ENCODE data around the gene RPS27A. TPM values are rescaled to one million over a fixed set of nuclear protein-coding genes. Genes with fewer than 3 reads are reported as not detected.
"Not testable (repeated sequence)": the region's sequence is repeated elsewhere in the genome, so short reads cannot be mapped to it uniquely, and the experiment has no call there.

RPS27A gene
- total RNA-seq, 4 donors from 2014 or later, result 884 to 1,266 (median 965) TPM

DNA sequence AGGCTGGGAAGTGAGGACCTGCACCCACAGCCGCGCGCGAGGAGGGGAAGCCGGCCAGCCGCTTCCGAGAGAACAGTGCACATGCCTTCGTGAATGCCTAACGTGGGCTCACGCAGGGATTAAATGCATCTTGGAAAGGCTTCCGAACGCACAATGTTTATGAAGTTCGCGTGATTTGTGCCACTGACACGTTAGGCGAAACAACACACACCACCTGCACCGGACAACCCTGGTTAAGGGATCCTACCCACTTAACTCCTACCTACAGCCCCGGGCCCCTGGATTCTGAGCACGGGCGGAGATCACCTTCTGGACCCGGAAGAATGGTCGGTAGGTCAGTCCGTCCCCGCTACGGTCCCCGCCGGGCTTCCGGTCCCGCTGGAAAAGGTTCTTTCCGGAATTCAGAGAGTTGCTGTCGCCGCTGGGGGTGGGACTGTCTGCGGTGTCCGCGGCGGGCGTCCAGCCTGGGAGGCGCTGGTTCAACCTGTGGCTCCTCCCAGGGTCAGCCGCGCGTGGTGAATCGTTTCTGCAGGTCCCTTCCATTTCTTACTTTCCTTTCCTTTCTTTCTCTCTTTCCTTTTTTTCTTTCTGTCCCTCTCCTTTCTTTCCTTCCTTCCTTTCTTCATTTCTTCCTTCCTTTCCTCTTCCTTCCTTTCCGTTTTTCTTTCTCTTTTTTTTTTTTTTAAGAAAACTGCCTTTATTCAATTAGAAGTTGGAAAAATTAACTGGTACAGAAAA is 36.6 kb downstream of the RPS27A start, which contains the start of gene MTIF2:
MTIF2 (minus strand) TSS at position 325 of the 738 bp plus-strand sequence. CDS start 5,373 bp downstream, outside the sequence.
- in situ Hi-C loops (cut with MboI; ENCODE audit: low sequenced_read_pairs in 4 of 4), result no loop called here

DNA sequence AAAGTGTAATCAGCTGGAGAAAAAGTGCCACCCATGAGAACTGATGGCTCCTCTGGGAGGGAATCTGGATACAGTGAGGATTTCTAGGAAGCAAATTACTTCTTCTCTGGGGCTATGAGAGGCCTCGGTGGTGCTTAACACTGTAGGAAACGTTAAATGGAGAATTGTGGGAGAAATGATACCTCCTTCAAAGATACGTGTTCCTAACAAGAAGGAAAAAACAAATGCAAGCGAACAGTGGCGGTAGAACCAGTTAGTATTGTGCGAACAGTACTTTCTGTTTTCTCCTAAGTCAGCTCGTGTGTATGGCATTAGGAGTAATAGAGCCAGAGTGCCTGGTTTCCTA is 37.1 kb downstream of the RPS27A start:
- ATAC-seq, result peak in 1 of 2 donors; percentile 20
- Histone ChIP-seq H3K27me3 (no peaks in the 10 kb centered on the region), H3K36me3 (peaks cover 0 to 26% of the 10 kb centered on the region in 2 donors), H3K9me3 (no peaks in the 10 kb centered on the region), H3K4me1 (peaks cover 6 to 16% of the 10 kb centered on the region in 2 donors), H3K27ac (peak overlapping the region; percentile 81 to 93 (median 88)), H3K4me3 (peak overlapping the region; percentile 75 to 83 (median 79))
- no peak for DNase-seq
- in situ Hi-C loops (cut with MboI; ENCODE audit: low sequenced_read_pairs in 4 of 4) (no loop called here), intact Hi-C loops (cut with DNase I; ENCODE audit: low total_unique reads) (loop anchor here (1.0 to 5.0 kb wide), 4 partner anchors 37 to 248 kb away; partner anchors contain the start of genes CCDC88A, CFAP36, CLHC1 and RPS27A)
- no peak for TF ChIP-seq POLR2A (IDR thresholded peaks at IDR 0.05)
- TF ChIP-seq, protein P1, sequence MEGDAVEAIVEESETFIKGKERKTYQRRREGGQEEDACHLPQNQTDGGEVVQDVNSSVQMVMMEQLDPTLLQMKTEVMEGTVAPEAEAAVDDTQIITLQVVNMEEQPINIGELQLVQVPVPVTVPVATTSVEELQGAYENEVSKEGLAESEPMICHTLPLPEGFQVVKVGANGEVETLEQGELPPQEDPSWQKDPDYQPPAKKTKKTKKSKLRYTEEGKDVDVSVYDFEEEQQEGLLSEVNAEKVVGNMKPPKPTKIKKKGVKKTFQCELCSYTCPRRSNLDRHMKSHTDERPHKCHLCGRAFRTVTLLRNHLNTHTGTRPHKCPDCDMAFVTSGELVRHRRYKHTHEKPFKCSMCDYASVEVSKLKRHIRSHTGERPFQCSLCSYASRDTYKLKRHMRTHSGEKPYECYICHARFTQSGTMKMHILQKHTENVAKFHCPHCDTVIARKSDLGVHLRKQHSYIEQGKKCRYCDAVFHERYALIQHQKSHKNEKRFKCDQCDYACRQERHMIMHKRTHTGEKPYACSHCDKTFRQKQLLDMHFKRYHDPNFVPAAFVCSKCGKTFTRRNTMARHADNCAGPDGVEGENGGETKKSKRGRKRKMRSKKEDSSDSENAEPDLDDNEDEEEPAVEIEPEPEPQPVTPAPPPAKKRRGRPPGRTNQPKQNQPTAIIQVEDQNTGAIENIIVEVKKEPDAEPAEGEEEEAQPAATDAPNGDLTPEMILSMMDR (IDR thresholded peaks at IDR 0.05 in 4 of 5, conservative IDR thresholded peaks at IDR 0.05 in 1 of 5), result no peak

More for the DNA sequence above, 36.6 kb downstream of the RPS27A start, which contains the start of gene MTIF2:
- Histone ChIP-seq H3K36me3 (peaks cover 0 to 32% of the 10 kb centered on the region in 2 donors), H3K9me3 (no peaks in the 10 kb centered on the region), H3K27me3 (no peaks in the 10 kb centered on the region), H3K4me1 (peaks cover 6 to 16% of the 10 kb centered on the region in 2 donors), H3K4me3 (peak within 1 kb of the TSS; percentile 75 to 83 (median 79)), H3K27ac (peak within 1 kb of the TSS; percentile 81 to 93 (median 88))
- intact Hi-C loops (cut with DNase I; ENCODE audit: low total_unique reads), result loop anchor here (1.0 to 5.0 kb wide), 4 partner anchors 37 to 248 kb away; partner anchors contain the start of genes CCDC88A, CFAP36, CLHC1 and RPS27A
- DNase-seq, result peak; percentile 94 to 96
- ATAC-seq, result peak; percentile 98 to 99
- peak in 1 of 2 donors; percentile 57 for TF ChIP-seq POLR2A (IDR thresholded peaks at IDR 0.05)
- TF ChIP-seq, protein P1 (IDR thresholded peaks at IDR 0.05 in 4 of 5, conservative IDR thresholded peaks at IDR 0.05 in 1 of 5), result peak in 2 of 5 experiments; percentile 29 to 30

DNA sequence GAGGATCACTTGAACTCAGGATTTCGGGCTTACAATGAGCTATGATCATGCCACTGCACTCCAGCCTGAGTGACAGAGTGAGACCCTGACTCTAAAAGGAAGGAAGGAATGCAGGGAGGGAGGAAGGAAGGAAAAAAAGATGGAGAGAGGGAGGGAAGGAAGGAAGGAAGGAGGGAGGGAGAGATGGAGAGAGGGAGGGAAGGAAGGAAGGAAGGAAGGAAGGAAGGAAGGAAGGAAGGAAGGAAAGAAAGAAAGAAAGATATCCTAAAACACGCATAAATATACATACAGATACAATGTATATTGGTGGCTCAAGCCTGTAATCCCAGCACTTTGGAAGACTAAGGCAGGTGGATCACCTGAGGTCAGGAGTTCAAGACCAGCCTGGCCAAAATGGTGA is 41.9 kb downstream of the RPS27A start:
- H3K4me1 ChIP-seq; H3K4me3 ChIP-seq; H3K27me3 ChIP-seq; ATAC-seq; DNase-seq; intact Hi-C loops (cut with DNase I; ENCODE audit: low total_unique reads); H3K36me3 ChIP-seq; H3K27ac ChIP-seq; H3K9me3 ChIP-seq: not testable (repeated sequence)
- in situ Hi-C loops (cut with MboI; ENCODE audit: low sequenced_read_pairs in 4 of 4), result loop anchor here in 1 of 4 donors (10.0 kb wide), 1 partner anchor 240 kb away; the partner anchor contains the start of gene CFAP36

DNA sequence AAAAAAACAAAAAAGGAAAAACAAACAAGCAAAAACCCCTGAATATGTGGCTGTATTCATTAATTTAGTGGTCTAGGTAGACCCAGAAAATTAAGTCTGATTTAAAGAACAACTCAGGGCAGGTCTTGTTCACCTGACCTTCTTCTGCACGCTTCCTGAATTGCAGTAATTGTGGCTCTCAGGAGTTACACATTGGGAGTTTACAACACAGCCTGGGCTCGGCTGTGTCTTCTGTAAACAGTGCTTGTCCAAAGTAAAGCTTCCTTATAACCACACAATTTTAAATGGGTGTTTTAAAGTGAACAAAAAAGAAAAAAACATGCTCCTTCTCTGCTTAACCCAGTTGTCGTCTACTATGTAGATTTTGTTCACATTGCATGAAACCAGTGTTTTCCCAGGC is 44.8 kb downstream of the RPS27A start:
- no peak for DNase-seq
- Histone ChIP-seq H3K36me3 (no peaks in the 10 kb centered on the region), H3K4me3 (no peak overlapping the region), H3K27ac (no peak overlapping the region), H3K4me1 (no peaks in the 10 kb centered on the region), H3K9me3 (no peaks in the 10 kb centered on the region), H3K27me3 (no peaks in the 10 kb centered on the region)
- ATAC-seq, result no peak
- TF ChIP-seq, protein P1 (IDR thresholded peaks at IDR 0.05 in 4 of 5, conservative IDR thresholded peaks at IDR 0.05 in 1 of 5), result no peak
- TF ChIP-seq POLR2A (IDR thresholded peaks at IDR 0.05), result no peak
- in situ Hi-C loops (cut with MboI; ENCODE audit: low sequenced_read_pairs in 4 of 4), result loop anchor here in 1 of 4 donors (10.0 kb wide), 1 partner anchor 237 kb away; the partner anchor contains the start of gene CFAP36
- intact Hi-C loops (cut with DNase I; ENCODE audit: low total_unique reads), result no loop called here

DNA sequence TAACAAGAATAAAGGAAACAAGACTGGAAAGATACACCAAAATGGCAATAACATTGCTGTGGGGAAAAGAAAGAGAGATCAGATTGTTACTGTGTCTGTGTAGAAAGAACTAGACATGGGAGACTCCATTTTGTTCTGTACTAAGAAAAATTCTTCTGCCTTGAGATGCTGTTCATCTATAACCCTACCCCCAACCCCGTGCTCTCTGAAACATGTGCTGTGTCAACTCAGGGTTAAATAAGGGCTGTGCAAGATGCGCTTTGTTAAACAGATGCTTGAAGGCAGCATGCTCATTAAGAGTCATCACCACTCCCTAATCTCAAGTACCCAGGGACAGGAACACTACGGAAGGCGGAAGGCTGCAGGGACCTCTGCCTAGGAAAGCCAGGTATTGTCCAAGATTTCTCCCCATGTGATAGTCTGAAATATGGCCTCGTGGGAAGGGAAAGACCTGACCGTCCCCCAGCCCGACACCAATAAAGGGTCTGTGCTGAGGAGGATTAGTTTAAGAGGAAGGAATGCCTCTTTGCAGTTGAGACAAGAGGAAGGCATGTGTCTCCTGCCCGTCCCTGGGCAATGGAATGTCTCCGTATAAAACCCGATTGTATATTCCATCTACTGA is 46.8 kb downstream of the RPS27A start:
- in situ Hi-C loops (cut with MboI; ENCODE audit: low sequenced_read_pairs in 4 of 4), result loop anchor here in 1 of 4 donors (10.0 kb wide), 1 partner anchor 235 kb away; the partner anchor contains the start of gene CFAP36

DNA sequence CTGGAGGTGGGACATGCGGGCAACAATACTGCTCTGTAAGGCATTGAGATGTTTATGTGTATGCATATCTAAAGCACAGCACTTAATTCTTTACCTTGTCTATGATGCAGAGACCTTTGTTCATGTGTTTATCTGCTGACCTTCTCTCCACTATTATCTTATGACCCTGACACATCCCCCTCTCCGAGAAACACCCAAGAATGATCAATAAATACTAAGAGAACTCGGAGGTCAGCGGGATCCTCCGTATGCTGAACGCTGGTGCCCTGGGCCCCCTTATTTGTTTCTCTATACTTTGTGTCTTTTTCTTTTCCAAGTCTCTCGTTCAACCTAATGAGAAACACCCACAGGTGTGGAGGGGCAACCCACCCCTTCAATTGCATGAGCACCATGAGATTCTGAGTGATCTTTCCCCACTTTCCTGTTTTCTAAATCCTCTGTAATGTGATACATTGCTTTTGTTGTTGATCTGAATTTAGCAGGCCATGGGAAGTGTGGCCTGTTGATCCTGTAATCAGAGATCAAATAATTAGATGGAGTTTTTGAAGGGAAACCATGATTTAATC is 47.5 kb downstream of the RPS27A start:
- H3K36me3 ChIP-seq, DNase-seq, H3K9me3 ChIP-seq, ATAC-seq, H3K4me1 ChIP-seq, H3K27ac ChIP-seq, H3K4me3 ChIP-seq, H3K27me3 ChIP-seq: not testable (repeated sequence)
- in situ Hi-C loops (cut with MboI; ENCODE audit: low sequenced_read_pairs in 4 of 4) (loop anchor here in 1 of 4 donors (10.0 kb wide), 1 partner anchor 235 kb away; the partner anchor contains the start of gene CFAP36), intact Hi-C loops (cut with DNase I; ENCODE audit: low total_unique reads) (loop anchor here (5.0 kb wide), 1 partner anchor 137 kb away; the partner anchor contains the start of gene CCDC88A)

More for the DNA sequence above, 46.8 kb downstream of the RPS27A start:
- H3K4me1 ChIP-seq; H3K36me3 ChIP-seq; H3K27me3 ChIP-seq; ATAC-seq; DNase-seq; H3K9me3 ChIP-seq; H3K4me3 ChIP-seq; intact Hi-C loops (cut with DNase I; ENCODE audit: low total_unique reads); H3K27ac ChIP-seq: not testable (repeated sequence)

DNA sequence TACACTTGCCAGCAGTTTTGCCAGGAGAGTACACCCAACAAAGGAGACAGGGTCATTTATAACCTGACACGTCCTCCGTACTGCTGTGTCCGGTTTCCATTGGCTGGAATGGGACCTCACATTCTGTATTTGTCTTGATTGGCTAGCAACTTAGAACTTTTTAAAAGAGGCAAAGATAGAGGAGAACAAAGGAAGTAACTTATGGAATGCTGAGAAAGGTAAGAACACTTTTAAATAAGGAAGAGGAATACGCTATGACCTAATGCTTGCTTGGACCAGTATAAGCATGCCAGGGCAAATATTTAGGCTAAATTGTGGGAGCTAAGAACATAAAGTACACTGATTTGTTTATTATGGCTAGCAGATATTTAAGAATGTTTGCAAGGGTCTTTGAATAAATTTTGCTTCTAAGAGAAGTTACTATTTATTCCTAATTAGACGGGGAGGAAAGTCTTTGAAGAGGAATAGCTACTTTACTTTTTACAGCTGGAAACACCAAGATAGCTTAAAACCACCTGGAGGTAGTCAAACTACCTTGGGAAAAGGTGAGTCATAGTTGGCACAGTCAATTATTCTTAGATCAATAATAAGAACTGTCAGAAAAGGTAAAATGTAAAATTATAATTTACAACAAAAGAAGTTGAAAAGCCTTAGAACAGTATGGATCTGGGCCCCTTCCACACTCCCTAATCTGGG is 48.5 kb downstream of the RPS27A start:
- H3K9me3 ChIP-seq; DNase-seq; in situ Hi-C loops (cut with MboI; ENCODE audit: low sequenced_read_pairs in 4 of 4); ATAC-seq; H3K27me3 ChIP-seq; H3K36me3 ChIP-seq; H3K4me1 ChIP-seq; H3K4me3 ChIP-seq: not testable (repeated sequence)
- intact Hi-C loops (cut with DNase I; ENCODE audit: low total_unique reads), result loop anchor here (5.0 kb wide), 1 partner anchor 136 kb away; the partner anchor contains the start of gene CCDC88A
- peak overlapping the region in 3 of 4 donors; percentile 86 to 97 (median 89) for H3K27ac ChIP-seq

All from gastrocnemius medialis (tissue), 4 donors.